GM12878 (cell line): ENCODE data around the gene OGFR. TPM values are rescaled to one million over a fixed set of nuclear protein-coding genes. Genes with fewer than 3 reads are reported as not detected.

Experiments
- BRCA1 ChIP-seq: IDR thresholded peaks from 2 replicates; pipeline ENCODE4 v1.6.1; 2011; ENCODE audit warnings: low read depth, low read length, improper control_type of control experiment
- CREB1 ChIP-seq: IDR thresholded peaks from 2 replicates; pipeline ENCODE4 v1.6.1; 2012; ENCODE audit warnings: low read depth, mild to moderate bottlenecking, inconsistent platforms
- CREM ChIP-seq: IDR thresholded peaks from 2 replicates; pipeline ENCODE4 v1.6.1; 2014; ENCODE audit warnings: antibody characterized with exemption, low read depth
- DPF2 ChIP-seq: fragments of 450-650 bp; IDR thresholded peaks from 2 replicates; pipeline ENCODE4 v1.6.1; 2017; ENCODE audit warnings: mild to moderate bottlenecking
- FOS ChIP-seq: IDR thresholded peaks from 3 replicates; pipeline ENCODE4 v1.6.1; 2011; ENCODE audit warnings: borderline replicate concordance; ENCODE audit not compliant: insufficient read length; ENCODE audit errors: extremely low read depth
- FOXK2 ChIP-seq: fragments of 450-650 bp; IDR thresholded peaks from 2 replicates; pipeline ENCODE4 v1.6.1; 2017; ENCODE audit warnings: mild to moderate bottlenecking, moderate library complexity
- GATAD2B ChIP-seq: fragments of 450-650 bp; conservative IDR thresholded peaks from 2 replicates; pipeline ENCODE4 v1.6.1; 2017; ENCODE audit warnings: low read depth, mild to moderate bottlenecking, moderate library complexity
- HSF1 ChIP-seq: fragments of 150-350 bp; IDR thresholded peaks from 2 replicates; pipeline ENCODE4 v1.6.1; 2014; ENCODE audit warnings: mild to moderate bottlenecking, low read depth, low read length
- IKZF1 ChIP-seq: fragments of 450-650 bp; conservative IDR thresholded peaks from 2 replicates; pipeline ENCODE4 v1.6.1; 2017; ENCODE audit warnings: antibody characterized with exemption, mild to moderate bottlenecking
- KLF5 ChIP-seq: fragments of 450-650 bp; IDR thresholded peaks from 2 replicates; pipeline ENCODE4 v1.6.1; 2014; ENCODE audit warnings: mild to moderate bottlenecking; ENCODE audit not compliant: partially characterized antibody
- MYC ChIP-seq: IDR thresholded peaks from 2 replicates; pipeline ENCODE4 v1.6.1; 2011; ENCODE audit warnings: mild to moderate bottlenecking, low read length, moderate library complexity, inconsistent platforms; ENCODE audit not compliant: insufficient read depth, insufficient replicate concordance, insufficient read length, severe bottlenecking
- NBN ChIP-seq: fragments of 450-650 bp; IDR thresholded peaks from 2 replicates; pipeline ENCODE4 v1.6.1; 2016
- NFYA ChIP-seq: IDR thresholded peaks from 2 replicates; pipeline ENCODE4 v1.6.1; 2011; ENCODE audit warnings: low read depth, mild to moderate bottlenecking, low read length, improper control_type of control experiment, borderline replicate concordance
- NFYB ChIP-seq: IDR thresholded peaks from 2 replicates; pipeline ENCODE4 v1.6.1; 2011; ENCODE audit warnings: low read depth, mild to moderate bottlenecking, low read length, improper control_type of control experiment, moderate library complexity; ENCODE audit not compliant: insufficient read depth
- NKRF ChIP-seq: fragments of 450-650 bp; conservative IDR thresholded peaks from 2 replicates; pipeline ENCODE4 v1.6.1; 2017; ENCODE audit warnings: mild to moderate bottlenecking, moderate library complexity
- NR2C1 ChIP-seq: fragments of 450-650 bp; IDR thresholded peaks from 2 replicates; pipeline ENCODE4 v1.6.1; 2017; ENCODE audit warnings: antibody characterized with exemption, mild to moderate bottlenecking, moderate library complexity
- NR2F1 ChIP-seq: fragments of 450-650 bp; conservative IDR thresholded peaks from 2 replicates; pipeline ENCODE4 v1.6.1; 2017; ENCODE audit warnings: mild to moderate bottlenecking
- PAX8 ChIP-seq: fragments of 450-650 bp; IDR thresholded peaks from 2 replicates; pipeline ENCODE4 v1.6.1; 2017; ENCODE audit warnings: mild to moderate bottlenecking, moderate library complexity
- POLR2AphosphoS2 ChIP-seq: IDR thresholded peaks from 2 replicates; pipeline ENCODE4 v1.6.1; 2011; ENCODE audit warnings: low read depth, mild to moderate bottlenecking, low read length, improper control_type of control experiment, moderate library complexity
- RAD51 ChIP-seq: fragments of 450-650 bp; IDR thresholded peaks from 2 replicates; pipeline ENCODE4 v1.6.1; 2016; ENCODE audit warnings: moderate library complexity, mild to moderate bottlenecking, inconsistent platforms
- RBBP5 ChIP-seq: fragments of 200-600 bp; sonication (generic); conservative IDR thresholded peaks from 2 replicates; pipeline ENCODE4 v1.6.1; 2016
- SIX5 ChIP-seq: IDR thresholded peaks from 2 replicates; pipeline ENCODE4 v1.6.1; 2011; ENCODE audit warnings: mild to moderate bottlenecking, low read depth, low read length, moderate library complexity; ENCODE audit not compliant: severe bottlenecking
- SUZ12 ChIP-seq: fragments of 200-600 bp; sonication (generic); IDR thresholded peaks from one replicate; pipeline ENCODE4 v1.6.1; 2018; ENCODE audit warnings: antibody characterized with exemption, mild to moderate bottlenecking; ENCODE audit not compliant: unreplicated experiment
- TCF7 ChIP-seq: IDR thresholded peaks from 2 replicates; pipeline ENCODE4 v1.6.1; 2014; ENCODE audit warnings: antibody characterized with exemption, borderline replicate concordance
- polyA plus RNA-seq, 11 experiments: library from polyadenylated mRNA; depleted of rRNA in 4 of 11; unstranded in 6 of 11; stranded (reverse) in 5 of 11; fragments of >200 nt; fragmentation: Nextera tagmentation in 4 of 11; fragmentation: Illumina TruSeq in 1 of 11; extraction: Ambion mirVana in 4 of 11; extraction: Trizol in 1 of 11; gene quantifications; 1 replicate in 1 of 11; 2 replicates in 10 of 11; pipeline versions ENCODE4 v1.2.1 to v1.2.3, GENCODE V29; 2011 to 2016; ENCODE audit warnings: inconsistent platforms in 2 of 11, missing spikeins in 2 of 11, low read depth in 1 of 11
- total RNA-seq, 4 experiments: library from RNA; depleted of rRNA in 3 of 4; stranded (reverse); fragments of >200 nt in 3 of 4; fragmentation: Illumina TruSeq in 1 of 4; extraction: Trizol in 1 of 4; gene quantifications; 2 replicates each; pipeline versions ENCODE4 v1.2.1 to v1.2.3, GENCODE V29; 2013 to 2021
- TF ChIP-seq, protein P1 (sequence below), 3 experiments: IDR thresholded peaks in 2 of 3; conservative IDR thresholded peaks in 1 of 3; 2 replicates each; pipeline ENCODE4 v1.5.1; 2011; ENCODE audit warnings: low read depth in 3 of 3, low read length in 3 of 3, mild to moderate bottlenecking in 3 of 3, control low read depth in 2 of 3, moderate library complexity in 2 of 3, inconsistent platforms in 1 of 3, mixed read lengths in 1 of 3; ENCODE audit not compliant: control insufficient read depth in 2 of 3, insufficient read depth in 1 of 3; ENCODE audit errors: extremely low read depth in 1 of 3
- TF ChIP-seq, protein P2 (sequence below): IDR thresholded peaks from 2 replicates; pipeline ENCODE4 v1.6.1; 2011; ENCODE audit warnings: low read depth, mild to moderate bottlenecking, low read length, moderate library complexity, borderline replicate concordance; ENCODE audit errors: extremely low read depth

Gene OGFR
- total and polyA plus RNA-seq, 10 of the 15 experiments (the other 5 are each of a cell fraction or from before 2014, with no cell fraction given), result 0.72 to 62.1 (median 27.3) TPM

- no peak for TF ChIP-seq PAX8
- TF ChIP-seq, protein P1, sequence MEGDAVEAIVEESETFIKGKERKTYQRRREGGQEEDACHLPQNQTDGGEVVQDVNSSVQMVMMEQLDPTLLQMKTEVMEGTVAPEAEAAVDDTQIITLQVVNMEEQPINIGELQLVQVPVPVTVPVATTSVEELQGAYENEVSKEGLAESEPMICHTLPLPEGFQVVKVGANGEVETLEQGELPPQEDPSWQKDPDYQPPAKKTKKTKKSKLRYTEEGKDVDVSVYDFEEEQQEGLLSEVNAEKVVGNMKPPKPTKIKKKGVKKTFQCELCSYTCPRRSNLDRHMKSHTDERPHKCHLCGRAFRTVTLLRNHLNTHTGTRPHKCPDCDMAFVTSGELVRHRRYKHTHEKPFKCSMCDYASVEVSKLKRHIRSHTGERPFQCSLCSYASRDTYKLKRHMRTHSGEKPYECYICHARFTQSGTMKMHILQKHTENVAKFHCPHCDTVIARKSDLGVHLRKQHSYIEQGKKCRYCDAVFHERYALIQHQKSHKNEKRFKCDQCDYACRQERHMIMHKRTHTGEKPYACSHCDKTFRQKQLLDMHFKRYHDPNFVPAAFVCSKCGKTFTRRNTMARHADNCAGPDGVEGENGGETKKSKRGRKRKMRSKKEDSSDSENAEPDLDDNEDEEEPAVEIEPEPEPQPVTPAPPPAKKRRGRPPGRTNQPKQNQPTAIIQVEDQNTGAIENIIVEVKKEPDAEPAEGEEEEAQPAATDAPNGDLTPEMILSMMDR (IDR thresholded peaks at IDR 0.05 in 2 of 3, conservative IDR thresholded peaks at IDR 0.05 in 1 of 3; ENCODE audit: control insufficient read depth in 2 of 3, extremely low read depth in 1 of 3, insufficient read depth in 1 of 3, low read depth in 3 of 3, low read length in 3 of 3), result no peak
- TF ChIP-seq NFYB, result peak; percentile 65; the same call in 1 of the 2 replicates
- peak; percentile 48 for TF ChIP-seq GATAD2B
- no peak for TF ChIP-seq SIX5
- TF ChIP-seq POLR2AphosphoS2, result 0 out of 2 replicates have a peak, but pooled peaks have one; percentile 44
- no peak for TF ChIP-seq TCF7
- no peak for TF ChIP-seq FOS
- TF ChIP-seq BRCA1, result no peak
- peak; percentile 55 for TF ChIP-seq KLF5
- 0 out of 2 replicates have a peak, but pooled peaks have one; percentile 49 for TF ChIP-seq NKRF
- TF ChIP-seq, protein P2, sequence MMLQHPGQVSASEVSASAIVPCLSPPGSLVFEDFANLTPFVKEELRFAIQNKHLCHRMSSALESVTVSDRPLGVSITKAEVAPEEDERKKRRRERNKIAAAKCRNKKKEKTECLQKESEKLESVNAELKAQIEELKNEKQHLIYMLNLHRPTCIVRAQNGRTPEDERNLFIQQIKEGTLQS, result no peak
- TF ChIP-seq CREB1, result peak; percentile 54; the same call in 1 of the 2 replicates
- no peak for TF ChIP-seq NFYA
- peak; percentile 28; the same call in 1 of the 2 replicates for TF ChIP-seq NBN
- peak; percentile 41; the same call in 1 of the 2 replicates for TF ChIP-seq NR2F1
- TF ChIP-seq DPF2, result peak; percentile 9; the same call in 1 of the 2 replicates
- no peak for TF ChIP-seq FOXK2
- TF ChIP-seq SUZ12, result no peak
- TF ChIP-seq IKZF1, result peak; percentile 38; the same call in 1 of the 2 replicates
- TF ChIP-seq MYC, result no peak
- no peak for TF ChIP-seq RAD51
- no peak for TF ChIP-seq HSF1
- TF ChIP-seq CREM, result no peak
- no peak for TF ChIP-seq NR2C1
- no peak for TF ChIP-seq RBBP5
Measured at GRCh38 chr20:62794007-62794724, 10.5 kb upstream of the OGFR start (continued).
